ENCODE results near the gene CADM4.

- no peak for TF ChIP-seq GATA2 (IDR thresholded peaks at IDR 0.05; ENCODE audit: low read depth, low read length)
- TF ChIP-seq GATA3 (IDR thresholded peaks at IDR 0.05; ENCODE audit: low read depth, low read length): no peak
These were observed 593 bp downstream of the CADM4 start for GRCh38 chr19:43638995-43639518.

Measured in SH-SY5Y (cell line).